Activated CD8-positive, alpha-beta memory T cell treated with anti-CD3 and anti-CD28 coated beads, Interleukin-2, amount 50 U/mL, for 4 hours (primary cell): Measurements from ENCODE around the gene FBXO38.

Experiments used
- DNase-seq: peaks from one replicate; pipeline ENCODE4 v3.0.0-alpha.2; 2020

The FBXO38 gene

GRCh38 chr5:148483750-148484149, 100.0 kb downstream of the FBXO38 start:
- DNase-seq, result no peak

DNA sequence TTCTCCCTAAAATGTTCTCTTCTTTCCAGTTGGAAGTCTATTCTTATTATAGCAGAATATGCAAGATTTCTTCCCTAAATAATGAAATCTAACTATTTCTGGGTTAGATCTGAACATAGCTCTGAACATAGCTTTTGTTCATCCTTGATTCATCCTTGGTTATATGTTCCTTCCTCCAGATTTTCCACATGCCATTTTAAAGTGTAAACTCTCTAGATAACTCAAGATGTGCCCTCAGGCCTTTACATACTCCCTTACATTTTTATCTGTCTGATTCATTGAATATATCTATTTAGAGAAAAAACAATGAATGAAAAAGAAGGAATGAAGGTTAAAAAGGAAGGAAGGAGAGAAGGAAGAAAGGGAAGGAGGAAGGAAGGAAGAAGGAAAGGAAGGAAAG, 100.9 kb downstream of the FBXO38 start:
- no peak for DNase-seq

- no peak for DNase-seq
Observed at GRCh38 chr5:148486456-148486855, 102.7 kb downstream of the FBXO38 start.

- DNase-seq, result no peak
Observed at GRCh38 chr5:148488757-148489156, 105.0 kb downstream of the FBXO38 start.

DNA sequence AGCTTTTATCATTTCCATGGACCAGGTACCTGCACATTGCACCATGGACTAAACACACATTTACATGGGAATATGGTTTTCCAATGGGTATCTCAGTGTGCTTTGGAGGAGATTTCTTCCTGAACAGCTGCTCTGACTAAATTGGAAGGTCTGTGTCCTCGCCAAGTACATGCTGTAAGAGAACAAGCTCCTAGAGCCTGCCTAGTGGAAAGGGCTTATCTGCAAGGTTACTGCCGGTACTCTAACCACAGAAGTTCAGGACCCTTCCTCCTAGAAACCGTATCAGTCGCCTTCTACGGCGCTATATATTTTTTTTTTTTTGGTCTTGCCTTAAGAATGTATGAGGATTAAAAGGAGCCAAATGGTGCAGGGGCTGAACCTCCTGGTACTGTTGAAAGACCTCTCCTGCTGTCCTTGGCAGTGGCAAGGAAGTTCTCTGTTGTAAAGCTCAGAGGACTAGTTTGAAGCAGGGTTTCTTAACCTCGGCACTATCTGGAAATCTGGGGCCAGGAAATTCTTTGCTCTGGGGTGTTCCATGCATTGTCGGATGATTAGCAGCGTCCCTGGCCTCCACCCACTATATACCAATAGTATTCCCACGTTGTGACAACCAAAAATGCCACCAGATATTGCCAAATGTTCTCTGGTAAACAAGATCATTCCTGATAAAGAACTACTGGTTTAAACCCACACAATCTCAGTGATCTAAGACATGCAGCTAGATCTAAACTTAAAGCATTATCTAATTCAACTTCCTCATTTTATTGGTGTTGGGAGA, 107.4 kb downstream of the FBXO38 start:
- DNase-seq, result no peak

DNA sequence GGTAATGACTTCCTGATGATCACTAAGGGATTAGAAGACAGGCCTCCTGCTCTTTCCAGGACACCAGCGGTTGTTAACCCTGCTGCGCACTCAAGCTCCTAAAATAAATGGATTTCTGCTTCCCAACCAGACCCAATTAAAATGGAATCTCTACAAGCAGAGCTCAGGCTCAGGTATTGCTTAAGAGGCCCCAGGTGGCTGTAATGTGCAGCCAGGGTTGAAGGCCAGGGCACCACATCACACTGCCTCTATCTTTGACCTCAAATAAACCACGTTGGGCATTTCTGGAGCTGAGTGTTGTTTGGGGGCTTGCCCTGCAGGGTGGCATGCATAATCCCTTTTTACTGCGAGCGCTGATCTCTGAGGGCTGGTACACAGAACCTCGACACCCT, 108.0 kb downstream of the FBXO38 start:
- no peak for DNase-seq

DNA sequence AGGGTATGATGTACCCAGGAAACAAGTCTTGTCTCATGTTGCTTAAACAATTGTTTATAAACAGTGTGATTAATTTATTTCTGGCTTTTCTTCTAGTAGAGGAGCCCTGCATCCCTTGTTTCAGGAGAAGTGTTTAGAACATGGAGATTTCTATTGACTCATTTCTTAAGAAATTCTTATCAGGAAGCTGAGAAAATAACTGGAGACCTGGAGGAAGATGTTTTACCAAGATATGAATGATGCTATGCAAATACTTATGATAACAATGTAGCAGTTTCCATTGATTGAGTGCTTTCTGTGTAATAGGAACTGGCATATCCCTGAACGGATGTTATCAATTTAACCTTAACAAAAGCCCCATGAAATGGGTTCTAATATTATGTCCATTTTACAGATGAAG, 108.6 kb downstream of the FBXO38 start:
- no peak for DNase-seq
